T-cell (primary cell): ENCODE results near the gene COL12A1. TPM values are rescaled to one million over a fixed set of nuclear protein-coding genes. Genes with fewer than 3 reads are reported as not detected.

Source experiments
- total RNA-seq, 35 experiments: library from RNA in 6 of 35; stranded (reverse) in 6 of 35; fragments of 120-200 nt in 1 of 35; gene quantifications; one replicate each; pipeline versions ENCODE4 v1.2.1 to v1.2.4 and lab custom pipeline; 2013 to 2026

COL12A1 gene
- total RNA-seq, 5 donors from 2014 or later (not counting 1 experiment from before 2014, with no cell fraction given) = 0.59 to 0.95 (median 0.76) TPM; not detected in 2

Other genes starting within 250 kb of the COL12A1 start
- 100 to 1,000 TPM; 195 to 213 (median 198) TPM for gene COX7A2, start 37.7 kb upstream of the COL12A1 start, total RNA-seq
- 10 to 100 TPM; 43.4 to 67.6 (median 55.1) TPM for gene TMEM30A, start 78.7 kb upstream of the COL12A1 start, total RNA-seq